SU-DHL-6 (cell line): Measurements from ENCODE around the gene TM9SF1.

ENCODE experiments used
- EZH2phosphoT487 ChIP-seq: fragments of 200-600 bp; sonication (generic), shearing (Covaris generic); conservative IDR thresholded peaks from 2 replicates; pipeline ENCODE4 v1.6.1; 2018; ENCODE audit warnings: mild to moderate bottlenecking, antibody characterized with exemption, low read length, moderate library complexity, mixed read lengths
- TF ChIP-seq, protein P1 (sequence below): fragments of 200-600 bp; sonication (generic); IDR thresholded peaks from one replicate; pipeline ENCODE4 v1.5.1; 2017; ENCODE audit warnings: antibody characterized with exemption, mild to moderate bottlenecking, low read length, moderate library complexity; ENCODE audit not compliant: insufficient read depth, poor library complexity, severe bottlenecking

- TF ChIP-seq, protein P1, sequence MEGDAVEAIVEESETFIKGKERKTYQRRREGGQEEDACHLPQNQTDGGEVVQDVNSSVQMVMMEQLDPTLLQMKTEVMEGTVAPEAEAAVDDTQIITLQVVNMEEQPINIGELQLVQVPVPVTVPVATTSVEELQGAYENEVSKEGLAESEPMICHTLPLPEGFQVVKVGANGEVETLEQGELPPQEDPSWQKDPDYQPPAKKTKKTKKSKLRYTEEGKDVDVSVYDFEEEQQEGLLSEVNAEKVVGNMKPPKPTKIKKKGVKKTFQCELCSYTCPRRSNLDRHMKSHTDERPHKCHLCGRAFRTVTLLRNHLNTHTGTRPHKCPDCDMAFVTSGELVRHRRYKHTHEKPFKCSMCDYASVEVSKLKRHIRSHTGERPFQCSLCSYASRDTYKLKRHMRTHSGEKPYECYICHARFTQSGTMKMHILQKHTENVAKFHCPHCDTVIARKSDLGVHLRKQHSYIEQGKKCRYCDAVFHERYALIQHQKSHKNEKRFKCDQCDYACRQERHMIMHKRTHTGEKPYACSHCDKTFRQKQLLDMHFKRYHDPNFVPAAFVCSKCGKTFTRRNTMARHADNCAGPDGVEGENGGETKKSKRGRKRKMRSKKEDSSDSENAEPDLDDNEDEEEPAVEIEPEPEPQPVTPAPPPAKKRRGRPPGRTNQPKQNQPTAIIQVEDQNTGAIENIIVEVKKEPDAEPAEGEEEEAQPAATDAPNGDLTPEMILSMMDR, result no peak
- no peak for TF ChIP-seq EZH2phosphoT487
Observed at GRCh38 chr14:24159777-24160498, 35.3 kb downstream of the TM9SF1 start.
